Prostate gland (tissue), 2 donors: ENCODE data around the gene SCAMP2.

ENCODE experiments used
- CTCF ChIP-seq, 4 experiments: fragments of 200-600 bp in 2 of 4; fragments of 450-650 bp in 2 of 4; sonication (generic) in 2 of 4; IDR thresholded peaks; 1 replicate in 3 of 4; 2 replicates in 1 of 4; pipeline ENCODE4 v1.5.1; 2016 to 2019; ENCODE audit warnings: antibody characterized with exemption in 4 of 4, mild to moderate bottlenecking in 2 of 4, moderate library complexity in 2 of 4
- POLR2AphosphoS5 ChIP-seq: sonication (generic); formaldehyde crosslinking; IDR thresholded peaks from one replicate; pipeline ENCODE4 v1.6.1; 2017; ENCODE audit warnings: antibody characterized with exemption

DNA sequence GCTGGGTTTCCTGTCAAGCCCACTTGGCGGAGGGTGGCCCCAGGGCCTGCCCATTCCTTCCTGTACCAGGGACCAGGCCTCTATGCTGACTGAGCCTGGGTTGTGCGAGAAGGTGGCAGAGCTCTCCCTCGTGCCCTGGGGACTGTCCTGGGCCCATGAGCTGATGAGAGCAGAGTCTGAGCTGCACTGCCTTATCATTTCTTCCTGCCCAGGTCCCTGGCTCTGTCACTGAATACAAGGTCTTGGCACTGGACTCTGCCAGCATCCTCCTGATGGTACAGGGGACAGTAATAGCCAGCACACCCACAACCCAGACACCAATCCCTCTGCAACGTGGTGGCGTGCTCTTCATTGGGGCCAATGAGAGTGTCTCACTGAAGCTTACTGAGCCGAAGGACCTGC lies 24.1 kb upstream of the SCAMP2 start:
- TF ChIP-seq CTCF (IDR thresholded peaks at IDR 0.05) (no peak), POLR2AphosphoS5 (no peak)
